AG08395 (cell line): Measurements from ENCODE around the gene MAPK13.
"Not testable (repeated sequence)": the region's sequence is repeated elsewhere in the genome, so short reads cannot be mapped to it uniquely, and the experiment has no call there.

Experiments
- DNase-seq: peaks from one replicate; pipeline ENCODE4 v3.0.0; 2012; ENCODE audit warnings: mixed read lengths, low spot score

The MAPK13 gene

DNA sequence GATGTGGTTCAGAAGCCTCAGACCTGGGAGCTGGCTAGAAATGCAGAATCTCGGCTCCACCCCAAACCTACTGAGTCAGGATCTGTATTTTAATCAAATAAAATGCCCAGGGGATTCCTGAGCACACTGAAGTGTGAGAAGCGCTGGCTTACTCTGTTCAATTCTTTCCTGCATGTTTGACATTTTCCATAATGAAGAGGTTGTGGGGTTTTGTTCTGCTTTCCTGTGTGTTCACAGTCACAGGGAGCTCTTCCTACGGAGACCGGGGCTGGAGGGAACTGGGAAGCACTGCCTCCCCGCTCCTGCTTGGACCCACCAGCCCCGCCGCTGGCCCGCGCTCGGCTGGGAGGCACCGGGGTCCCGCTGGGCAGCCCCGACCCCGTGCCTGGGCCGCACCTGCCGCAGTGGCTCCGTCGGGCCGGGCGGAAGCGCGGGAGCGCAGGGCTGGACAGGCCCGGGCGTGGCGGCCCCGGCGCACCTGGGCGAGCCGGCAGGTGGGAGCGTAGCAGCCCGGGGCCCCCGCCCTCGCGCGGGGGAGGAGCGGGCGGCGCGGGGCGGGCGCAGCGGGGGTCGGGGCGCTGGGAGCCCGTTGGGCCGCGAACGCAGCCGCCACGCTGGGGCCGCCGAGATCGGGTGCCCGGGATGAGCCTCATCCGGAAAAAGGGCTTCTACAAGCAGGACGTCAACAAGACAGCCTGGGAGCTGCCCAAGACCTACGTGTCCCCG, at the start of gene MAPK13:
MAPK13 (plus strand) TSS at position 573 of the 726 bp plus-strand sequence; CDS start at position 643, 70 bp downstream.
- peak; percentile 14 for DNase-seq

DNA sequence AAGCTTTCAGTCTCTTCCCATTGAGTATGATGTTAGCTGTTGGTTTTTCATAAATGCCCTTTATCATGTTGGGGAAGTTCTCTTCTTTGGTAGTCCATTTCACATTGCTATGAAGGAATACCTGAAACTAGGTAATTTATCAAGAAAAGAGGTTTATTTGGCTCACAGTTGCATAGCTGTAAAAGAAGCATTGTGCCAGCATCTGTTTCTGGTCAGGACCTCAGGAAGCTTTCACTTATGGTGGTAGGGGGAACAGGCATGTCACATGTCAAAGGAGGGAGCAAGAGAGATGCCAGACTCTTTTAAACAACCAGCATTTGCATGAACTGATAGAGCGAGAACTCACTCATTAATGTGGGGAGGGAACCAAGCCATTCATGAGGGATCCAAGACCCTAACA, 48.0 kb upstream of the MAPK13 start:
- no peak for DNase-seq

DNA sequence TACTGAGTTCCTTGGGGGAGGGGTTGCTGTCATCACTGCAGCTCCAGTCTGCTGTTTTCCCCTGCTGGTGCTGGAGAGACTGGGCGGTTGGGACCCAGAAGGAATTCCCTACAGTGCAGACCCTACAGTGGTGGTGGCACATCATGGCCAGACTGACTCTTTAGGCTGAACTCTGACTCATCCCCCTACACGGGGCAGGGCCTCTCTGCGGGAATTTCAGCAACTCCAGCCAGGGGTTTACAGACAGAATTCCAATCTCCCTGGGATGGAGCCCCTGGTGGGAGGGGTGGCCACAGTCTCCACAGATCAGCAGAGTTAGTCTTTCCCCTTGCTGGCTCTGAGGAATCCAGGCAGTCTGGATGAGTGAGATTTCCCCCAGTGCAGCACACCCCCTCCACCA, 46.9 kb upstream of the MAPK13 start:
- DNase-seq = no peak

DNA sequence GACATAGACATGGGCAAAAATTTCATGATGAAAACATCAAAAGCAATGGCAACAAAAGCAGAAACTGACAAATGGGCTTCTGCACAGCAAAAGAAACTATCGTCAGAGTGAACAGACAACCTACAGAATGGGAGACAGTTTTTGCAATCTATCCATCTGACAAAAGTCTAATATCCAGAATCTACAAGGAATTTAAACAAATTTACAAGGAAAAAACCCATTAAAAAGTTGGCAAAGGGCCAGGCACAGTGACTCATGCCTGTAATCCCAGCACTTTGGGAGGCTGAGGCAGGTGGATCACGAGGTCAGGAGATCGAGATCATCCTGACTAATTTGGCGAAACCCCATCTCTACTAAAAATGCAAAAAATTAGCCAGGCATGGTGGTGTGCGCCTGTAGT, 42.1 kb upstream of the MAPK13 start:
- not testable (repeated sequence) for DNase-seq

DNA sequence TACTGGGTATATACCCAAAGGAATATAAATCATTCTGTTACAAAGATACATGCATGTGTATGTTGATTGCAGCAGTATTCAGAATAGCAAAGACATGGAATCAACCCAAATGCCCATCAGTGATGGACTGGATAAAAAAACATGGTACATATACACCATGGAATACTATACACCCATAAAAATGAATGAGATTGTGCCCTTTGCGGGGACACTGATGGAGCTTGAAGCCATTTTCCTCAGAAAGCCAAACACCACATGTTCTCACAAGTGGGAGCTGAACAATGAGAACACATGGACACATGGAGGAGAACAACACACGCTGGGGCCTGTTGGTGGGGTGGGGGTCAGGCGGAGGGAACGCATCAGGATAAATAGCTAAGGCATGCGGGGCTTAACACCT, 41.3 kb upstream of the MAPK13 start:
- no peak for DNase-seq

DNA sequence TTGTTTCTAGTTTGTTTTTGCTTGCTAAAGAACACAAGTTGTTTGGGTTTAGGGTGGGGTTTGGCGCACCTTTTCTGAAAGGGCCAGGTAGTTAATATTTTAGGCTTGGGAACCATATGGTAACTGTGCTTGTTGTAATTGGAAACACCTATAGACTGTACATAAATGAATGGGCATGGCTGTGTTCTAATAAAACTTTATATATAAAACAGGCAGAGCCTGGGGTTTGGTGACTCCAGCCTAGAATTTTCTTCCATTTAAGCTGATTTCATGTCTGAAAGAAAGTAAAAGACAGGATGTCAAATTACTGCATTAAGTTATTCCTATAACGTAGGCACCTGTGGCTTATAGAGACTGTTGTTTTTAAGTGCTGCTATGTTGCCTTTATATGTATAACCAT, 36.1 kb upstream of the MAPK13 start:
- DNase-seq = no peak

DNA sequence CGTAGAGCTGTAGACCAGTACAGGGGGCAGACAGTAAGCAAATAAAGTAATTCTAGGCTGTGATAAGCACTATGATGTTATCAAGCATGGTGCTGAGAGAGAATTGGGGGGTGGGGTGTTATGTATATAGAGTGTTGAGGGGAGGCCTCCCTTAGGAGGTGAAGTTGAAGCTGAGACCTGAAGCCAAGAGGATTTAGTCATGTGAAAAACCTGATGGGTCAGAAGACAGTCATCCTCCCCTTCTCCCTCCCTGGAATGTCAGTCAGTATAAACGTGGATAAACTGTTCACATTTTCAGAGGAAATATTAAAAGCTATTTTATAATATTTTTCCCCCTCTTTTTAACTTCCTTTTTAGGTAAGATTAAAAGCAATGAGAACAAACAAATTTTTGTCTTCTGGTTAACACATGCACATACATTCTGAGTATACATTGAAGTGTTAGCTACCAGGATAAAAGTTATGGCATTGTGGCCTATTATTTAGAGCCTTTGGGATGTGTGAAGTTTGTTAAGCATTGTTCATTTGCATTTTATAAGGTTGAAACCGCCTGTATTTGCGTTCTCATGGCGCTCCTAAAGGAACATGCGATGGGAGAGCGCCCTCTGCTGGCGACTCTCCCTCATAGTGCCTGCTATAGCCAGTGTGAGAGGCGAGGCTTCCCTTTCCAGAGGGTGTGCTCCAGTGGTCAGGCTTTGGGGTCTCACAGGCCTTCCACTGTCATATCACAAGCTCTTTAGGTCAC, 35.4 kb upstream of the MAPK13 start:
- DNase-seq = peak; percentile 79

DNA sequence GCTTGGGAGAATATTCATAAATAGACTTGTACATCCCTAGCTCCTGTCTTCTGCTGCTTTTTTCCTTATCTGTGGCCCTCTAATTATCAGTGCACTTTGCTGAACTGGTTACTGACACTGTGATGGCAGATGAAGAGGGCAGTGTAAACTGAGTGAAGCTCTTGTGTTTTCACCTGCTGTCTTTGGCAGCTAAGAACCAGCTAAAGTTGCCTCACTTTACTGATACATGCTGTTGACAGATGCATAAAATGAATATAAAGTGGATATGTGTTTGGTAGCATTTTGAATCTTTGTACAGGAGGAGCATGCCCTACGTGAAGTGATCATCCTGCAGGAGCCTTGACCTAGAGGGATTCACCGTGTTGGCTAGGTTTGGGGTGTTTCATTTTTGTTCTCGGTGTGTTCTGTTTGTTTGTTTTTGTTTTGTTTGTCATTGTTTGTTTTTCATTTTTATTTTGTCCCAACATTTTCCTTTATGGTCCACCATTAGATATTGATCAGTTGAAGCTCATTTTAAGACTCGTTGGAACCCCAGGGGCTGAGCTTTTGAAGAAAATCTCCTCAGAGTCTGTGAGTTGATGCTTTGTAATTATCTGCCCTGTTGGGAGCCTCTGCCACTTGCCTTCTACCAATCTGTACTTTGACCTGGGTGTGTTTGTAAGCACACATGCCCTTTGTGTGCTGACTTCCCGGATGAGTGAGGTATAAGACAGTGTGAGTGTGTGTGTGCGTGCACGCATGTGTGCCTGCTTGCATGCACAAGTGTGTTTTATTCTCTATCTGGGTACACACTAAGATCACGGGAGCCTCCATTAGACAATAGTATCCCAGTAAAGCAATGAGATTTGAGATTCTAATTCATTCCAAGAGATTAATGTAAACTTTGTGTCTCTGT, 34.6 kb upstream of the MAPK13 start:
- DNase-seq = no peak

DNA sequence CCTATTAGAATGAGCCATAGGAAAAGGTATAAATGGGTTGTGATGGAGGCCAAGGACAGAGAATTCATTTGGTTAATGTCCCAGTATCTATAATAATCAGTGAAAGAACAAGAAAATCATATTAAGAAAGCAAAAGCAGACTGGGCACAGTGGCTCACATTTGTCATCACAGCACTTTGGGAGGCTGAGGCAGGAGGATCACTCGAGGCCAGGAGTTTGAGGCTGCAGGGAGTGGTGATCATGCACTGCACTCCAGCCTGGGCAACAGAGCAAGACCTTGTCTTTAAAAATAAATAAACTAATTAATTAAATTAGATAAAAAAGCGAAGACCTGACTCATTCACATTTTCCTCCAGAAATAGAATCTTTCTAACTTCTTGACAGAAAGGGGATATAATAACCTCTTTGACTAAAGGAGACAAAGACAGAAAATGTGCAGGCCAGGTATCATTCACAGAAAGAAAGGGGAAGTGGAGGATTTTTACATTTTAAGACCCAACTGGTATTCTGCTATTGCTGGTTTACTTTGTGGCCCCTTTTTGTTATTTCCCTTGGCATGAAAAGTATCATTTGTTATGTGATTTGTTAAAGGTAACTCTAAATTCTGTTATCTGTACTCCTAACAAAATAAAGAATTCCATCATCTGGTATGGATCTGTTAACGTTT, 31.9 kb upstream of the MAPK13 start:
- no peak for DNase-seq

DNA sequence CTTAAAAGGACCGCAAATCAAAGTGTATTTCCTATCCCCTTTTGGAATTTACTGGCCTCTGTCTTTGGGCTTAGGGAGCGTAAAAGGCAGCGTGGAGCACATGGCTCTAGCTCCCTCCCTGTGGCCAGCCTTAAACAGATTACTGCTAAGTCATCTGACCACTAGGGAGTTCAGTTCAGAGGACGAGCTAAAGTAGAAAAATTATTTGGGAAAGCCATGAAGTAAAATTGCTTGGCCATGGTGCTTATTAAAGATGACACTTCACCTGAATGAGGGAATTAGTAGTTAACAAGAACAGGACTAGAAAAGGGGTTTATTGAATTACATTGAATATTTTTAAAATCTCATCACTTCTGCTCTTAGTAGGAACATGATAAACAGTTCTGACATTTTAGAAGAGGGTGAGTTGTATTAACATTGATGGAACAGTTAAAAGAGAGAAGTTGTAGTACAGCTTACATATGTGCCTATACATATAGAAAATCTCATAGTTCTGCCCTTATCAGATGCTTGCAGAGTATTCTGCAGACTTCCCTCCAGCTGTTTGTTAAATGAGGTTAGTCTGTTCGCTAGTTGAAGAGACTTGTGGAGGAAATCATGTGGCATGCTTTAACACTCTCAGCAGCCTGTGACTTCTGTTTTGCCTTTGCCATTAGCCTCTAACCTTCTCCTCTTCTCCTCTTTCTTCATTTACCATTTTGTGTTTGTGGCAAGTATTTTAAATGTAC, 31.2 kb upstream of the MAPK13 start:
- DNase-seq = no peak

DNA sequence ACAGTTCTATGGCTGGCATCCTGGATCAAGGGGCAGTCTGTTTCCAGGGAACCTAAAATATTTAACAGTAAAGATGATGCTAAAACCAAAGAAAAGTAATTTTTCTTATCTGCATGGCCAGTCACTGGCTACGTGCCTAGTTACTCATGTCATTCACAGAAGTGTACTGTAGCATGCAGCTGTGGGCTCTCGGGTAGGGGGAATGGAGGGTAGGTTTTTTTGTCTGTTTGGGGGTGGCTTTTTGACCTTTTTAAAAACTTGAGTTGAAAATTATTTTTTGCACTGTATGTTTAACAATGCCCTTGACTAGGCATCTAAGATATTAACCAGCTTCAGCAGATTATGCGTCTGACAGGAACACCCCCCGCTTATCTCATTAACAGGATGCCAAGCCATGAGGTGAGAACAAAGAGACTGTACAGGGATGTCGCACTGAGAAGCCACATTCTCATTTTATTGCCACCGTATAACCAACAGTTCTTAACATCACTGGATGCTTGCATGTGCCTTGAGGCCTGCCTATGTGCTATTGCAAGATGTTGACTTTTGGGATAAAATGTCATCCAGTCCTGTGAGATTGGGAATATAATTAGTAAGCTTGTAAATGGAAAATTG, 30.3 kb upstream of the MAPK13 start:
- no peak for DNase-seq

DNA sequence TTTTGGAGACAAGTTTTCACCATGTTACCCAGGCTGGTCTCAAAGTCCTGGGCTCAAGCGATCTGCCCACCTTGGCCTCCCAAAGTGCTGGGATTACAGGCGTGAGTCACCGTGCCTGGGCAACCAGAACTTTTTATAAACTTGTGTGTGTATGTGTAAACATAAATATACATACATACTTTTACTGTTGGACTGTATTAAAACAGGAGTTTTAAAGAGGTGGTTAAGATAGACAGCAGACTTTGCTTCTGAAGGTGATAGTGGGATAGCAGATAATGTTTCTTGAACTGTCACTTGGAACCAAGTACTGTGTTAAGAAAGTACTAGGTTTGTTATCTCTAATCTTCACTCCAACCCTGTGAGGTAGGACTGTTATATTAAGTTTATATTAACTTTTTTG, 28.6 kb upstream of the MAPK13 start:
- DNase-seq = no peak

DNA sequence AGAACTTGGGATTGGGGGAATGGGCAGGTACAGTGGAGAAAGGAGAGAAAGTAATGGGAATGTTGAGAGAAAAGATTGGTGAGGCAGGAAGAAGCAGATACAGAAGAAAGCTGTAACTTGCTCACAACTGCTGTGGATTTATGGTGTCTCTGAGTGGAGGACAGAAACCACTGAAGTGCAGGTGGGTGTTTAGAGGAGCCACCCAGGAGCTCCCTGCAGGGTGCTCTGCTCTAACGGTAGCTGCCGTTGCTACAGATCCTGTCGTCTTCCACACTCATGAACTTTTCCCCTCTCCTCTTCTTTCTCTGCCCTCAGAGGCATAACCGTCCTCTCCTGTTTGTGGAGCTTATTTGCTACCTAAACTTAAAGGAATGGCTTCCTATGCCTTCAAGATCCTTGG, 27.5 kb upstream of the MAPK13 start:
- no peak for DNase-seq

DNA sequence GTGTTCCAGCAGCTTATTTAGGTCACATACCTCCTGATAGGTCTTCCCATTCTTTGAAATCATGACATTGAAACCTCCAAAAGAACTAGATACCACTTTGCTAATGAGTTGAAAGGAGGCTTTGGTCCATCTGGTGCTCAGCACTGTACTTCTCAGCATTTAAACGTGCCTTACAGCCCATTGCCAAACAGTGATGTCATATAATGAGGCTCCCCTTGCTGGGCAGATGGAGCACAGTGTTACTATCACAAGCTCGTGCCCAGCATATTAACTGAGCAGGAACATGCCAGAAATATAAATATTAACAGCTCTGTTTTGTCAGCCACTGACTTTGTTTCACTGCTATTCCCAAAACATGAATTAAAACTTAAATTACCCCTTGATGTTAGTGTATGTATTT, 25.5 kb upstream of the MAPK13 start:
- DNase-seq = peak; percentile 31

DNA sequence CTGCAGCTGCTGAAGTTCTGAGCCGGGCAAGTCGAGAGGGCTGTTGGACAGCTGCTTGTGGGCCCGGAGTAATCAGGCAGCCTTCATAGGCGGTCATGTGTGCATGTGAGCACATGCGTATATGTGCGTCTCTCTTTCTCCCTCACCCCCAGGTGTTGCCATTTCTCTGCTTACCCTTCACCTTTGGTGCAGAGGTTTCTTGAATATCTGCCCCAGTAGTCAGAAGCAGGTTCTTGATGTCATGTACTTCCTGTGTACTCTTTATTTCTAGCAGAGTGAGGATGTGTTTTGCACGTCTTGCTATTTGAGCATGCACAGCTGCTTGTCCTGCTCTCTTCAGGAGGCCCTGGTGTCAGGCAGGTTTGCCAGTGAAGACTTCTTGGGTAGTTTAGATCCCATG, 21.2 kb upstream of the MAPK13 start:
- DNase-seq = no peak

DNA sequence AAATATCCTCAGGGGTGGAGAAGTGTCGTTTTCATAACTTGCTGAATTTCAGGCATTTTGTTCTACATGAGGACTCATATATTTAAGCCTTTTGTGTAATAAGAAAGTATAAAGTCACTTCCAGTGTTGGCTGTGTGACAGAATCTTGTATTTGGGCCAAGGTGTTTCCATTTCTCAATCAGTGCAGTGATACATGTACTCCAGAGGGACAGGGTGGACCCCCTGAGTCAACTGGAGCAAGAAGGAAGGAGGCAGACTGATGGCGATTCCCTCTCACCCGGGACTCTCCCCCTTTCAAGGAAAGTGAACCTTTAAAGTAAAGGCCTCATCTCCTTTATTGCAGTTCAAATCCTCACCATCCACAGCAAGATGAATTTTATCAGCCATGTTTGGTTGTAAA, 20.3 kb upstream of the MAPK13 start:
- DNase-seq = no peak

DNA sequence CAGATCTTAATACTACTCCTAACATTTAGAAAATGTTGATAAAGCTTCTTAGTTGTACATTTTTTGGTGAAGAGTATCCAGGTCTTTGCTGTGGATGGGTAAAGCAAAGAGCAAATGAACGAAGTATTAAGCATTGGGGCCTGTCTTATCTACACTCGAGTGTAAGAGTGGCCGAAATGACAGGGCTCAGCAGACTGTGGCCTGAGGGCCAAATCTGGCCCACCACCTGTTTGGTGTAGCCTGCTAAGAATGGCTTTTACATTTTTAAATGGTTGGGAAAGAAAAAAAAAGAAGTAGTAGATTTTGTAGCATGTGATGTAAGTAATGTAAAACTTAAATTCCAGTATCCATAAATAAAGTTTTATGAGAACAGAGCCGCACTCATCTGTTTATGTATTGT, 19.4 kb upstream of the MAPK13 start:
- no peak for DNase-seq

DNA sequence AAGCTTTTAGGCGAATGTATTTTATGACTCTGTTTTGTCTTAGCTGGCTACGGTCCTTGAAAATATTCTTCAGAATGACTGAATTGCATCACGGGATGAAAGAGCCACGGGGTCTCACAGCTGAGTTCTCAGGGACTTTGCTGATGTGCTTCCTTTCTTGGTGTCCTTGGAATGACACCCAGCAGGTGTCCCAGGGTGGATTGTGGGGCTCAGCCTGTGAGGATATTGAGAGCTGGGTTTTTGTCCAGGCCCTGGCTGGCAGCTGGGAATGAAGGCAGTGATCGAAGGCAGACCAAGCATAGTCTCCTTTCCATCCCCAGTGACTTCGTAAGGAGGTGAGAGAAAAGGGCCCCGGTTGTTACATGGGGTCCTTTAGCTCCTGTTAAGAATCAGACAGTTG, 18.8 kb upstream of the MAPK13 start:
- DNase-seq = no peak

DNA sequence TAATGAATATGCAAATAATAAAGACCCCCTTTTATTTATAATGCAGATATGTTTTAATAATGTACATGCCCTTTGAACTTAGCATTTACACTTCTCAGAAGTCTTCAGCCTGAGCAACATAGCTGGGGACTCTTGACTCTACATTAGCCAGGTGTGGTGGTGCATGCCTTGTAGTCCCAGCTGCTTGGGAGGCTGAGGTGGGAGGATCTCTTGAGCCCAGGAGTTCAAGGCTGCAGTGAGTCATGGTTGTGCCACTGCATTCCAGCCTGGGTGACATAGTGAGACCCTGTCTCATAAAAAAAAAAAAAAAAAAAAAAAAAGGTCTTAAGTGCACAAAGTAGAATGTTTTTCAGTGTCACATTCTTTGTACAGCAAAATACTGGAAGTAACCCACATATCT, 17.3 kb upstream of the MAPK13 start:
- DNase-seq = no peak

DNA sequence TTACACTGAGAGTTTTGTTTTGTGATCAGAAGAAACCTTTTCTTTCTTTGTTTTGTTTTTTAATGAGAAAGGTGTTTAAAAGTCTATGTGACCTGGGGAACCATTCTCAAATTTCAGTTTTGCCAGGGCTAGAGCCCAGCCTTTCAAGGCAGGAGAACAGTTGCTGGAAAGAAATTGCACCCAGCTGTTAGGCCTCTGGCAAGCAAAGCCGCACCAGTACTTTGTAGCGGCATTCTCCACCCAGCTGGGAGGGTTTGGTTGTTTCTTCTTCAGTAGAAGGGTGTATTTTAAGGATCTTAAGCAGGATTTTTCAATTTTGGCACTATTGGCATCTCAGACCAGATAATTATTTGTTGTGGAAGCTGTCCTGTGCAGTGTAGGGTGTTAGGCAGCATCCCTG, 16.6 kb upstream of the MAPK13 start:
- no peak for DNase-seq

DNA sequence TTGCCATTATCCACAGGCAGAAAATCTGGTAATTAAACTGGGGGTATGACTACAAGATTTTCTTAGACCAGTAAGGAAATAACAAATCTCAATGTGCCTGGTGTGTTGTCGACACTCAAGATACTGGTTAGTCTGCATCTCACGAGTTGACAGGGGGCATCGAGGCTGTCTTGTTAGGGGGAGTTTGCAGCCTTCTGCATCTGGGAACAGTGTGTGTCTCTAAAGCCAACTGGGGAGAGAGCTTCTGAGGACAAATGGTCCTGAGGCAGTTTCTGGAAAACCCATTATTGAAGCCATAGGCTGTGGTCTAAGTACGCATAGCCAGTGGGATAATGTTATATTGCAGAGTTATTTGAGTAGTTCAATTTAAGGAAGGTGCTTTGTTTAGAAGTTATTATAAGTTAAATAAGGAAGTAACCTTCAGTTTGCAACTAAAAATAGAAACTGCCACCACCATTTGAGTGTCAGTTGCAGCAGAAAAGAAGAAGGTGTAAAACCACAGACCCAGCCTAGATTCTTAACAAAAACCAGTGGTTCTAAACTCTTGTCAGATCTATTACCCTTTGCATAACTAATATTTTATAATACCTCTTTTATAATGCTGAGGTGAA, 15.4 kb upstream of the MAPK13 start:
- DNase-seq = no peak
